ENCODE results near the gene PIEZO2. TPM values are rescaled to one million over a fixed set of nuclear protein-coding genes. Genes with fewer than 3 reads are reported as not detected.

PIEZO2 gene
- total RNA-seq, 1 donor from 2014 or later: 1.7 TPM

GRCh38 chr18:10814336-10814735 lies 335.0 kb downstream of the PIEZO2 start:
- no peak overlapping the region for H3K27ac Mint-ChIP-seq
- no peaks in the 10 kb centered on the region for H3K27me3 Mint-ChIP-seq
- H3K9me3 Mint-ChIP-seq (ENCODE audit: low read depth): no peaks in the 10 kb centered on the region
- H3K36me3 Mint-ChIP-seq (ENCODE audit: insufficient read depth): no peaks in the 10 kb centered on the region
- no peak overlapping the region for H3K4me3 Mint-ChIP-seq (ENCODE audit: low read depth)
- H3K4me1 Mint-ChIP-seq (ENCODE audit: low read depth): no peaks in the 10 kb centered on the region
- no peak for TF ChIP-seq CTCF (IDR thresholded peaks at IDR 0.05; ENCODE audit: unreplicated experiment)
- no peak for DNase-seq (ENCODE audit: low spot score, unreplicated experiment)

DNA sequence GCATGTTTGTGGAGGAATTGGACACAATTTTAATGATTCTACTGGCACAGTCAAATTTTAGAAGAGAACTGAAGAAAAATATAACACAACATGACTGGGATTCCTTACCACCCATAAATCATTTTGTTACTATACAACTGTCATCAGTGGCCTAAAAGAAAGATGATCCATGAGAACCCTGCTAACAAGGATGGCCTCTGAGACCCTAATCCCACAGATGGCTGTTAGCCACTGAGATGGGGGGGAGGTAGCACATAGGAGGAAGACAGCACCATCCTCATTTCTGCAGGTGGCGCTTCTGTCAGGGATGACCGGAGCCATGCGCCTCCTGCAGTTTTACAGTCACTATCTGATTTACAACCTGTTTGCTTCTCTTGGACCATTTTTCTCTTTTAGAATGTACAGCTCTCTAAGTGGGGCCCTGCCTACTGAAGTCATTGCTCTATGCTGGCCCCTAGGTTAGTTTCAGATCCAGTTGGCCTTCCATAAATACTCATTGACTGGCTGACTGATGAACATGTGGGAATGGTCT lies 343.7 kb downstream of the PIEZO2 start:
- H3K27me3 Mint-ChIP-seq: no peaks in the 10 kb centered on the region
- no peak overlapping the region for H3K27ac Mint-ChIP-seq
- no peak for DNase-seq (ENCODE audit: low spot score, unreplicated experiment)
- TF ChIP-seq CTCF (IDR thresholded peaks at IDR 0.05; ENCODE audit: unreplicated experiment): no peak
- H3K9me3 Mint-ChIP-seq (ENCODE audit: low read depth): no peaks in the 10 kb centered on the region
- H3K36me3 Mint-ChIP-seq (ENCODE audit: insufficient read depth): no peaks in the 10 kb centered on the region
- no peak overlapping the region for H3K4me3 Mint-ChIP-seq (ENCODE audit: low read depth)
- H3K4me1 Mint-ChIP-seq (ENCODE audit: low read depth): no peaks in the 10 kb centered on the region

- H3K27ac Mint-ChIP-seq: no peak overlapping the region
- no peak for TF ChIP-seq CTCF (IDR thresholded peaks at IDR 0.05; ENCODE audit: unreplicated experiment)
- H3K9me3 Mint-ChIP-seq (ENCODE audit: low read depth): no peaks in the 10 kb centered on the region
- H3K4me1 Mint-ChIP-seq (ENCODE audit: low read depth): peaks cover under 1% of the 10 kb centered on the region
- no peaks in the 10 kb centered on the region for H3K36me3 Mint-ChIP-seq (ENCODE audit: insufficient read depth)
- H3K4me3 Mint-ChIP-seq (ENCODE audit: low read depth): no peak overlapping the region
- no peaks in the 10 kb centered on the region for H3K27me3 Mint-ChIP-seq
- no peak for DNase-seq (ENCODE audit: low spot score, unreplicated experiment)
Measured at GRCh38 chr18:10804126-10804525, 345.2 kb downstream of the PIEZO2 start.

DNA sequence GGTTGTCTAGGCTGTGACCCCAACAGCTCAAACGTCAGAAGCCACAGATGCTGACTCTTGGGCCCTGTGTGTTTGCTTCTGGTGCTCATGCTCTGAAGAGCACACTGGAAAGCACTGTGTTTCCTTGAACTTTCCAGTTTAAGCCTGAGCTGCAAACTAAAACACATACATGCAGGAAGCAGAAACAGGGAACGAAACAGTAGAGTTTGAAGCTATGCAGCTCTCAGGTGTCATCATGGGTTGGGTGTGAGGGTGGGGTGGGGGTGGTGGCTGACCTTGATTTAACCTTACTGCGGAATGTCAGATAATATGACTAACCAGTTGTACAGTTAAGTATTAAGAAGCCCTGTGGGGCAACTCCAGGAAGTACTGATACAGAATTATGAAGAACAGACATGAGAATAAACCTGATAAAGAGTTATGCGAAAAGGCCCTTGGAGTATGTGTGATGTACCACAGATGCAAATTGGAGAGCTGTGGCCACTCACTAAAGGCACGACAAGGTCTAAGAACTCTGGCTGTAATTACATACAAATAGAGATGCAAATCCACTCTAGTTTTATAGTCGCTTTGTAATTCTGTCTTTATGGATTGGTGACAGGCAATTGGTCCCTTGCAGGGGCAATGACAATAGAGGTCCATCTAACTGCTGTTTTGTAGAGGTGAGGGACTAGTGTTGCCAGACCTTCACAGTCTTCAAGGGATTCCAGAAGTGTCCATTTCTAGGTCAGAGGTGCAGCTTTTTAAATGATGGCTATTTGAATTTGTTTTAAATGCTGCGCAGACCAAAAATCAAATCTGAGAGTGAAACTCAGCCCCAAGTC lies 350.4 kb downstream of the PIEZO2 start:
- no peak for TF ChIP-seq CTCF (IDR thresholded peaks at IDR 0.05; ENCODE audit: unreplicated experiment)
- H3K9me3 Mint-ChIP-seq (ENCODE audit: low read depth): no peaks in the 10 kb centered on the region
- DNase-seq (ENCODE audit: low spot score, unreplicated experiment): no peak
- H3K4me3 Mint-ChIP-seq (ENCODE audit: low read depth): no peak overlapping the region
- no peaks in the 10 kb centered on the region for H3K27me3 Mint-ChIP-seq
- no peaks in the 10 kb centered on the region for H3K36me3 Mint-ChIP-seq (ENCODE audit: insufficient read depth)
- no peak overlapping the region for H3K27ac Mint-ChIP-seq
- H3K4me1 Mint-ChIP-seq (ENCODE audit: low read depth): peaks cover 8% of the 10 kb centered on the region

DNA sequence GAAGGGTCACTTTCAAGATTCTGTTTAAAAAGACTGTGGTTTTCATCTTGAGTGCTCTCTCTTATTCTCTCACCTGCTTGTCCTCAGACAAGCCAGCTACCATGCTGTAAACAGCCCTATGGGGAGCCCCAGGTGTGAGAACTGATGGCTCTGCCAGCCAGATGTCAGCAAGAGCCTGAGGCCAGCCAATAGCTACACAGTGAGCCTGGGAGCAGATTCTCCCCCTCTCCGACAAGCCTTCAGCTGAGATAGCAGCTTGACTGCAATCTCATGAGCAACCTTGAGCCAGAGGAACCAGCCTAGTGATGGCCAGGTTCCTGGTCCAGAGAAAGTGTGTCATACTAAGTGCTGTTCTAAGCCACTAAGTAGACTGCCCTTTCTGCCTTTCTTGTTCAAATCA lies 351.5 kb downstream of the PIEZO2 start:
- Mint-ChIP-seq H3K36me3 (ENCODE audit: insufficient read depth) (no peaks in the 10 kb centered on the region), H3K4me1 (ENCODE audit: low read depth) (peaks cover 9% of the 10 kb centered on the region), H3K9me3 (ENCODE audit: low read depth) (no peaks in the 10 kb centered on the region), H3K27ac (no peak overlapping the region), H3K27me3 (no peaks in the 10 kb centered on the region), H3K4me3 (ENCODE audit: low read depth) (no peak overlapping the region)
- DNase-seq (ENCODE audit: low spot score, unreplicated experiment): no peak
- no peak for TF ChIP-seq CTCF (IDR thresholded peaks at IDR 0.05; ENCODE audit: unreplicated experiment)
